Skeletal muscle tissue (tissue), 4 donors: Measurements from ENCODE around the gene YARS1. TPM values are rescaled to one million over a fixed set of nuclear protein-coding genes. Genes with fewer than 3 reads are reported as not detected.

Experiments
- H3K27ac ChIP-seq: one replicate; pipeline ENCODE4 v1.7.0; 2013; ENCODE audit warnings: mild to moderate bottlenecking, low read depth, low read length, inconsistent platforms
- H3K27me3 ChIP-seq, 3 donors: one replicate each; pipeline ENCODE4 v1.7.0; 2013; ENCODE audit warnings: low read length in 3 of 3; ENCODE audit not compliant: control insufficient read depth in 3 of 3, insufficient read depth in 3 of 3
- H3K36me3 ChIP-seq, 3 donors: one replicate each; pipeline ENCODE4 v1.7.0; 2013; ENCODE audit warnings: low read length in 3 of 3; ENCODE audit not compliant: control insufficient read depth in 3 of 3, insufficient read depth in 3 of 3
- H3K4me1 ChIP-seq, 3 donors: one replicate each; pipeline ENCODE4 v1.7.0; 2013; ENCODE audit warnings: low read length in 3 of 3, mild to moderate bottlenecking in 3 of 3; ENCODE audit not compliant: control insufficient read depth in 3 of 3, insufficient read depth in 3 of 3
- H3K4me3 ChIP-seq, 3 donors: one replicate each; pipeline ENCODE4 v1.7.0; 2013; ENCODE audit warnings: low read length in 3 of 3
- H3K9ac ChIP-seq, 3 donors: one replicate each; pipeline ENCODE4 v1.7.0; 2013; ENCODE audit warnings: low read length in 3 of 3, mild to moderate bottlenecking in 3 of 3, moderate library complexity in 2 of 3, low read depth in 1 of 3
- H3K9me3 ChIP-seq, 3 donors: one replicate each; pipeline ENCODE4 v1.7.0; 2013; ENCODE audit warnings: low read length in 3 of 3; ENCODE audit not compliant: control insufficient read depth in 3 of 3
- total RNA-seq: library from RNA; depleted of rRNA; stranded (reverse); fragments of >200 nt; gene quantifications from one replicate; pipeline ENCODE4 v1.2.3, GENCODE V29; 2014
- donor health status: Osteomylitis.

The YARS1 gene
- total RNA-seq, 1 donor from 2014 or later, result 33.9 TPM

- no peaks in the 10 kb centered on the region for H3K4me1 ChIP-seq
- no peak overlapping the region for H3K4me3 ChIP-seq
- H3K27me3 ChIP-seq, result no peaks in the 10 kb centered on the region
- peaks cover 43 to 75% (median 71%) of the 10 kb centered on the region in 3 donors for H3K36me3 ChIP-seq
- H3K27ac ChIP-seq, result no peak overlapping the region
- no peak overlapping the region for H3K9ac ChIP-seq
- H3K9me3 ChIP-seq, result no peaks in the 10 kb centered on the region
Measured at GRCh38 chr1:32783851-32784250, 33.3 kb downstream of the YARS1 start.

GRCh38 chr1:32782086-32782485 is 35.1 kb downstream of the YARS1 start:
- Histone ChIP-seq H3K27ac (no peak overlapping the region), H3K4me1 (no peaks in the 10 kb centered on the region), H3K36me3 (peaks cover 38 to 71% (median 70%) of the 10 kb centered on the region in 3 donors), H3K9ac (no peak overlapping the region), H3K27me3 (no peaks in the 10 kb centered on the region), H3K9me3 (no peaks in the 10 kb centered on the region), H3K4me3 (no peak overlapping the region)

GRCh38 chr1:32780628-32781234 is 36.4 kb downstream of the YARS1 start:
- Histone ChIP-seq H3K9ac (no peak overlapping the region), H3K4me1 (no peaks in the 10 kb centered on the region), H3K27me3 (no peaks in the 10 kb centered on the region), H3K27ac (no peak overlapping the region), H3K36me3 (peaks cover 38 to 64% (median 61%) of the 10 kb centered on the region in 3 donors), H3K4me3 (no peak overlapping the region), H3K9me3 (no peaks in the 10 kb centered on the region)

GRCh38 chr1:32780005-32780404 is 37.2 kb downstream of the YARS1 start:
- no peak overlapping the region for H3K9ac ChIP-seq
- H3K27me3 ChIP-seq, result no peaks in the 10 kb centered on the region
- H3K4me3 ChIP-seq, result no peak overlapping the region
- H3K9me3 ChIP-seq, result no peaks in the 10 kb centered on the region
- no peak overlapping the region for H3K27ac ChIP-seq
- no peaks in the 10 kb centered on the region for H3K4me1 ChIP-seq
- peaks cover 43 to 69% (median 66%) of the 10 kb centered on the region in 3 donors for H3K36me3 ChIP-seq

- no peak overlapping the region for H3K4me3 ChIP-seq
- H3K27me3 ChIP-seq, result no peaks in the 10 kb centered on the region
- H3K9ac ChIP-seq, result no peak overlapping the region
- no peak overlapping the region for H3K27ac ChIP-seq
- no peaks in the 10 kb centered on the region for H3K9me3 ChIP-seq
- peaks cover 43 to 68% (median 64%) of the 10 kb centered on the region in 3 donors for H3K36me3 ChIP-seq
- no peaks in the 10 kb centered on the region for H3K4me1 ChIP-seq
Measured at GRCh38 chr1:32779242-32779641, 37.9 kb downstream of the YARS1 start.

- no peaks in the 10 kb centered on the region for H3K9me3 ChIP-seq
- H3K9ac ChIP-seq, result no peak overlapping the region
- H3K4me3 ChIP-seq, result no peak overlapping the region
- no peaks in the 10 kb centered on the region for H3K27me3 ChIP-seq
- no peak overlapping the region for H3K27ac ChIP-seq
- peaks cover 5 to 10% (median 6%) of the 10 kb centered on the region in 3 donors for H3K4me1 ChIP-seq
- peaks cover 29 to 45% (median 42%) of the 10 kb centered on the region in 3 donors for H3K36me3 ChIP-seq
Measured at GRCh38 chr1:32775640-32776337, 41.4 kb downstream of the YARS1 start.

- H3K9ac ChIP-seq, result no peak overlapping the region
- H3K27ac ChIP-seq, result no peak overlapping the region
- H3K4me3 ChIP-seq, result no peak overlapping the region
- H3K4me1 ChIP-seq, result peaks cover 5 to 10% (median 6%) of the 10 kb centered on the region in 3 donors
- peaks cover 24 to 38% (median 38%) of the 10 kb centered on the region in 3 donors for H3K36me3 ChIP-seq
- H3K27me3 ChIP-seq, result no peaks in the 10 kb centered on the region
- H3K9me3 ChIP-seq, result no peaks in the 10 kb centered on the region
Measured at GRCh38 chr1:32774950-32775634, 42.1 kb downstream of the YARS1 start.

GRCh38 chr1:32774464-32774808 is 42.7 kb downstream of the YARS1 start:
- H3K27me3 ChIP-seq, result no peaks in the 10 kb centered on the region
- no peaks in the 10 kb centered on the region for H3K9me3 ChIP-seq
- H3K4me1 ChIP-seq, result peaks cover 5 to 10% (median 6%) of the 10 kb centered on the region in 3 donors
- peaks cover 18 to 32% (median 31%) of the 10 kb centered on the region in 3 donors for H3K36me3 ChIP-seq
- no peak overlapping the region for H3K27ac ChIP-seq
- no peak overlapping the region for H3K4me3 ChIP-seq
- peak overlapping the region; percentile 8 to 43 (median 38) for H3K9ac ChIP-seq

- Histone ChIP-seq H3K27ac (no peak overlapping the region), H3K4me3 (no peak overlapping the region), H3K9ac (peak overlapping the region in 2 of 3 donors; percentile 8 to 38), H3K36me3 (peaks cover 13 to 27% (median 26%) of the 10 kb centered on the region in 3 donors), H3K27me3 (no peaks in the 10 kb centered on the region), H3K9me3 (no peaks in the 10 kb centered on the region), H3K4me1 (peaks cover 5 to 10% (median 6%) of the 10 kb centered on the region in 3 donors)
Measured at GRCh38 chr1:32773764-32774463, 43.2 kb downstream of the YARS1 start.
